HS-27A (cell line): ENCODE results near the gene KIFBP.
"Not testable (repeated sequence)": the region's sequence is repeated elsewhere in the genome, so short reads cannot be mapped to it uniquely, and the experiment has no call there.

ENCODE experiments used
- DNase-seq: peaks from one replicate; pipeline ENCODE4 v3.0.0-alpha.2; 2012; ENCODE audit warnings: low read depth, missing footprints

KIFBP gene

DNA sequence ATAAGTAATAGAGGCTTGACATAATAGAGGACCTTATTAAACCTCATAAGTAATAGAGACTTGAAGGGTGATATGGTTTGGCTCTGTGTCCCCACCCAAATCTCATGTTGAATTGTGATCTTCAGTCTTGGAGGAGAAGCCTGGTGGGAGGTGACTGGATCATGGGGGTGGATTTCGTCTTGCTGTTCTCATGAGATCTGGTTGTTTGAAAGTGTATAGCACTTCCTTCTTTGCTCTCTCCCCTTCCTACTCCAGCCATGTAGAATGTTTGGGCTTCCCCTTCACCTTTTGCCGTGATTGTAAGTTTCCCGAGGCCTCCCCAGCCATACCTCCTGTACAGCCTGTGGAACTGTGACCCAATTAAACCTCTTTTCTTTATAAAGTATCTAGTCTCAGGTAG lies 8.6 kb downstream of the KIFBP start:
- no peak for DNase-seq

GRCh38 chr10:69004821-69005220 lies 16.2 kb downstream of the KIFBP start:
- no peak for DNase-seq

DNA sequence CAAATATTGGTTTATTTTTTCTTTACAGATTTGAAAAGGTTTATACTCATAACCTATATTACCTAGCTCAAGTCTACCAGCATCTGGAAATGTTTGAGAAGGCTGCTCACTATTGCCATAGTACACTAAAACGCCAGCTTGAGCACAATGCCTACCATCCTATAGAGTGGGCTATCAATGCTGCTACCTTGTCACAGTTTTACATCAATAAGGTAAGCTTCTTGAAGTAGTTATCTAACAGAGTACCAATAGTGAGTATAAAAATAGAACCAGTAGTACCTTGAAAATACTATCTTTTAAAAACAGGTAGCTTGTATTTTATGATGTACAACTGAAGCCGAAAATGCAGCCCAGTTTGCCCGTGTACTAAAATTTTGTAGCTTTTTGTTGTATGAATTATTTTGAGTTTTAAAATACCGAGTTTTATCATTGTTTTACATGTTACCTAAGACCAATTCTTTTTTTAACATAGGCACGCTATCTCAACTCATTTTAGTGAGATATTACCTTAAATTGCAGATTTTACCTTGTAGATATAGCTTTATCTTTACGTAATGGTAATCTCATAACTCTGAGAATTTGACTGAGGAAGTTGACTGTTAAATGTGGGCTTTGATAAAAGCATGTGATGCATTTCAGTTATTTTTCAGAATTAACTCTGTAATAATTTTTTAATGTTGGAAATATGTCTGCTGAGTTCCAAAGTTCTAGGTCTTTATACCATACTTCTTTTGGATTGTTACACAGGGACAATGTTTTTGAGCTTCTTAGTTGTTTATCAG lies 17.3 kb downstream of the KIFBP start:
- DNase-seq, result no peak

GRCh38 chr10:69007260-69007659 lies 18.7 kb downstream of the KIFBP start:
- DNase-seq, result no peak

- DNase-seq, result no peak
These were observed 20.8 kb downstream of the KIFBP start for GRCh38 chr10:69009360-69009759.

GRCh38 chr10:69010151-69010640 lies 21.6 kb downstream of the KIFBP start:
- DNase-seq, result no peak

DNA sequence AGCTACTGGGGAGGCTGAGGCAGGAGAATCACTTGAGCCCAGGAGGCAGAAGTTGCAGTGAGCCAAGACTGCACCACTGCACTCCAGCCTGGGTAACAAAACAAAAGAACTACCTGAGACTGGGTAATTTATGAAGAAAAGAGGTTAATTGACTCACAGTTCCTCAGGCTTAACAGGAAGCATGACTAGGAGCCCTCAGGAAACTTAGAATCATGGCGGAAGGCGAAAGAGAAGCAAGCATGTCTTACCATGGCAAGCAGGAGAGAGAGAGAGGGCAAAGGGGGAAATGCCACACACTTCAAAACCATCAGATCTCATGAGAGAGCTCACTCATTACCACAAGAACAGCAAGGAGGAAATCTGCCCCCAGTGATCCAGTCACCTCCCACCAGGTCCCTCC lies 24.2 kb downstream of the KIFBP start:
- not testable (repeated sequence) for DNase-seq

DNA sequence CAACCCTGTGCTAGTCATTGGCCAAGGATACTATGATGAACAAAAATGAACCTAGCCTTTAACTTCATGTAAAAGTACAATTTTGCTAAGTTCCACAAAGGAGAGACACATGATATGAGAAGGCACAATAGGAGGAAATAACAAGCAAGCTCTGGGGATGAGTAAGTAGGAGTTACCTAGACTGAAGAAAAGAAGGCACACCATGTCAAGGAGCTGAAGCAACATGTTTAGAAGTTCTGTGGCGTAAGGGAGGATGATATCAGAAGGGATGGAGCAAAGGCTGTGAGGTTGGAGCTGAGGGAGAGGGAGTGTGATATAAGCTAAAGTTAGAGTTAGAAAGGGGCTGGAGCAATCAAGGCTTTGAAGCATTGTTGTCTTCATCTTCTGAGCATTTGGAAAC lies 25.6 kb downstream of the KIFBP start:
- DNase-seq, result no peak

DNA sequence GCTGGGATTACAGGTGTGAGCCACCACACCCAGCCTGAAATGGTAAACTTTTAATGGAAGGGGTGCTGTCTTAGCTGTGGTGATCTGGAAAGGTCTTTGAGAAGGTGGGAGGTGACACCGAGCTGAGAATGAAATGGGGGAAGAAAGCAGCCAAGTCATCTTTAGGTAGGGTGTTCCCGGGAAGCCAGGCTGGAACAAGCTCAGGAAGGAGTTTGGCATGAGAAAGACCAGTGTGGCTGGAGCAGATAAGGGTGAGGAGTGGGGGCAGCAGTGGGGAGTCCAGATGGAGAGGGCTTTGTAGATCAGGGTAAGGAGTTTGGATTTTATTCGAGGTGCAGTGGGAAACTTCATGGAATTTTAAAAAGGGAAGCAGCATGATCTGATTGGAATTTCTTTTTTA lies 30.0 kb downstream of the KIFBP start:
- no peak for DNase-seq

DNA sequence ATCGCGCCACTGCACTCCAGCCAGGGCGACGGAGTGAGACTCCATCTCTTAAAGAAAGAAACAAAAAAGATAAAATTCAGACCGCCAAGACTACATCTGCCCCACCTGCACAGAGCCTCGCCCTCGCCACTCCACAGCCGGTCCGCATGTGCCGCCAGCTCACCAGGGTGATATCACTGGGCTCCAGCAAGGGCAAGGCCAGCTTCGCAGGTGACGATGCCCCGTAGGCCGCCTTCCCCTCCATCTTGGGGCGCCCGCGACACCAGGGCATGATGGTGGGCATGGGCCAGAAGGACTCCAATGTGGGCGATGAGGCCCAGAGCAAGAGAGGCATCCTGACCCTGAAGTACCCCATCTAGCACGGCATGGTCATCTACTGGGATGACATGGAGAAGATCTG lies 34.0 kb downstream of the KIFBP start:
- DNase-seq, result no peak

DNA sequence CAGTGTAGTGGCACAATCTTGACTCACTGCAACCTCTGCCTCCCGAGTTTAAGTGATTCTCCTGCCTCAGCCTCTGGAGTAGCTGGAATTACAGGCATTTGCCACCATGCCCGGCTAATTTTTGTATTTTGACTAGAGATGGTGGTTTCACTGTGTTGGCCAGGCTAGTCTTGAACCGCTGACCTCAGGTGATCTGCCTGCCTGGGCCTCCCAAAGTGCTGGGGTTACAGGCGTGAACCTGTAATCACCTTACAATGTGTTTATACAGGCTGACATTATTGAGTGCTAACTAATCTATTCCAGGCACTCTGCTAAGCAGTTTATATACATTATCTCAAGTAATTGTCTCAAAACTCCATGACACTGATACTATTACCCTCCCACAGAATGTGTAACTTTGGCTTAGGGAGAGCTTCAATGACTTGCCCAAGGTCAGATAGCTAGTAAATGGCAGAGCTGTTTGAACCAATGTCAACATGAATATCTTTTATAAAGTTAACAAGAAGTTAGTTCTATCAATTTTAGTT lies 36.8 kb downstream of the KIFBP start:
- no peak for DNase-seq

DNA sequence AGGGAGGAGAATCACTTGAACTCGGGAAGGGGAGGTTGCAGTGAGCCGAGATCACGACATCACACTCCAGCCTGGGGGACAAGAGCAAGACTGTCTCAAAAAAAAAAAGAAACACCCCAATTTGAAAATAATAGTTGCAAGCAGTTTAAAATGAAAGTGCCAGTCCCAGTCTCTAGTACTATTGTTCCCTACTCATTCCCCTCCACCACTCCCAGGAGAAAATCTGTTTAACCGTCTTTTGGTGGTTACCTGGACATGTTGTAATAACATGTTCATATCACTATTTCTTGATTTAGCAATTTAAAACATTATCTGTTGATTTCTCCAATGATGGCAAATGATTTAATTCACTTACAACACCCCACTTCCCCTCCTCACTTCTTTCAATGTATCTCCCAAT lies 44.7 kb downstream of the KIFBP start:
- no peak for DNase-seq

- no peak for DNase-seq
These were observed 48.9 kb downstream of the KIFBP start for GRCh38 chr10:69037489-69037888.

GRCh38 chr10:69040904-69041303 lies 52.3 kb downstream of the KIFBP start:
- not testable (repeated sequence) for DNase-seq

DNA sequence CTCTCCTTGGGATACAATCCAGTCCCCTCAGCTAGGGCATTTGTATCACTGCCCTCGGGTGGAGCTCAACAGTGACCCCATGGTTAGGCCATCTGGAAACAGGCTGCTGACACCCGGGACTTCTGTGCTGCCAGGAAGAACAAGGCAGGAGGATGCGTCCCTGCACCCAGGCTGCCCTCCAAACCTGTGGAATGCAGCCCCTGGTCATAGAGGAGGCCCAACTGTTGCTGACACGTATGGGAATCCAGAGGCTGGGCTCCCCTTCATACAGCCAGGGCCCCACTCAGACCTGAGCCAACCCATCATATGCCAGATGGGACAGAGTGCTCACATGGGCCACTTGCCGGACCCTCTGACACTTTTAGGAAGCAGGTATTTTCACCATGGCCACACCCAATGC lies 53.8 kb downstream of the KIFBP start:
- DNase-seq, result no peak

GRCh38 chr10:69042838-69043237 lies 54.2 kb downstream of the KIFBP start:
- no peak for DNase-seq

- no peak for DNase-seq
These were observed 55.4 kb downstream of the KIFBP start for GRCh38 chr10:69043931-69044531.

DNA sequence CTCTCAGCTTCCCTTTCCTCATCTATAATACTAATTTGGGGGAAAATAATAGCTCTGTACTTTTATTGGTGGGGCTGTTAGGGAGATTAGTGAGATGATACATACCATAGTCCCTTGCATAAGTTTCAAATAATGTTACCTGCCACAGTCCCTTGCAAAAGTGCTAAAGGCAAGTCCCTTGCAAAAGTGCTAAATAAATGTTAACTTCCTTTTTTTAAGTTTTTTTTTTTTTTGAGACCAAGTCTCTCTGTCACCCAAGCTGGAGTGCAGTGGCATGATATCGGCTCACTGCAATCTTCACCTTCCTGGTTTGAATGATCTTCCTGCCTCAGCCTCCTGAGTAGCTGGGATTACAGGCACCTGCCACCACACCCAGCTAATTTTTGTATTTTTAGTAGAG lies 55.9 kb downstream of the KIFBP start:
- no peak for DNase-seq

- DNase-seq, result no peak
These were observed 57.1 kb downstream of the KIFBP start for GRCh38 chr10:69045441-69046300.

GRCh38 chr10:69047111-69047832 lies 58.7 kb downstream of the KIFBP start:
- no peak for DNase-seq

GRCh38 chr10:69048103-69048502 lies 59.5 kb downstream of the KIFBP start:
- DNase-seq, result no peak

DNA sequence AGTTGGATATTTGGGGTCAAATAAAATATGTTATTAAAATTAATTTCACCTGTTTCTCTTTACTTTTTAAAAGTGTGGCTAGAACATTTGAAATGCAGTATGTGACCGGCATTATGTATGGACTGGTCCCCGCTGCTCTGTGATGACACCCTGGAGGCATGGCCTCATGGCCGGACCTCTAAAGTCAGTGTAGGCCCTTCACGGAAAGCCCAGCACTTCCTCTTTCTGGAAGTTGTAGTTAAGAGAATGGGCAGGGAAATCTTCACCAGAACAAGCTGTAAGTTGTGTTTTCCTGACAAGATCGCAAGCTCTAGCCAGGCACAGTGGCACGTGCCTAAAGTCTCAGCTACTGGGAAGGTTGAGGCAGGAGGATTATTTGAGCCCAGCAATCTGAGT lies 61.0 kb downstream of the KIFBP start:
- no peak for DNase-seq
